NCI-H345 (cell line): Measurements from ENCODE around the gene RAX.
"Not testable (repeated sequence)": the region's sequence is repeated elsewhere in the genome, so short reads cannot be mapped to it uniquely, and the experiment has no call there.

Experiments
- DNase-seq: peaks from one replicate; lab custom pipeline; 2025; lab: John Stamatoyannopoulos, UW

Gene RAX

DNA sequence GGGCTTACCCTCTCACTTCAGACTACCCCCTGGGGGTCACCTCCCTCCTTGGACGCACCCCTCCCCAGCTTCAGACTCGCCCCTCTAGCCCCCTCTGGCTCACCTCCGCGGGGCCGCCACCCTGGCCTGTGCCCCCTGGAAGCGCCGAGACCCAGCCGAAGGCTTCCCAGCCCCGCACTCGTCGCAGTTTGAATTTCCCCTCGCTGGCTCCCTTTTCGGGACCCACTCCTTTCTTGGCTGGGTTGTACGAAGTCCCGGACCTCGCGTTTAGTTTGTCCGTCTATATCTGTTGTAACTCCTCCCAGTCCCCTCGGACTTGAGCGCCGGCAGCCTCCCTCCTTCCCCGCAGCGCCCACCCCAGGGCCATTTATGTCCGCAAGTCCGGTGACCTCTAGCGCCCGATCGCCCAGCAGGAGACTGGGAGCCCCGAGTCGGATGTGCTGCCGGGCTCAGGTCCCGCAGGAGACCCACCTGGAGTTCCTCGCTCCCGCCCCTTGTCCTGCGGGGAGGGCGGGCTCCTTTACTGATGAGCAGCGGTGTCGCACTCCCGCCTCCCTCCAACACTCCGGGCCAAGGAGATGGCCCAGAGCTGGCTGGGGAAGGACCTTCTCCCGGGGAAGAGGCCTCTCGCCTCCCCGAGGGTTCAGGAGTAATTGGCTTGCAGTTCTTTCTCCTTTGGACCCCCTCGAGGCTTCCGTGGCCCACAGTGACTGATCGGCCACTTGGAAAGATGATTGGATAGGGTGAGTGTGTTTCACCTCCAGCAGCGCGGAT, 692 bp upstream of the RAX start:
- no peak for DNase-seq

DNA sequence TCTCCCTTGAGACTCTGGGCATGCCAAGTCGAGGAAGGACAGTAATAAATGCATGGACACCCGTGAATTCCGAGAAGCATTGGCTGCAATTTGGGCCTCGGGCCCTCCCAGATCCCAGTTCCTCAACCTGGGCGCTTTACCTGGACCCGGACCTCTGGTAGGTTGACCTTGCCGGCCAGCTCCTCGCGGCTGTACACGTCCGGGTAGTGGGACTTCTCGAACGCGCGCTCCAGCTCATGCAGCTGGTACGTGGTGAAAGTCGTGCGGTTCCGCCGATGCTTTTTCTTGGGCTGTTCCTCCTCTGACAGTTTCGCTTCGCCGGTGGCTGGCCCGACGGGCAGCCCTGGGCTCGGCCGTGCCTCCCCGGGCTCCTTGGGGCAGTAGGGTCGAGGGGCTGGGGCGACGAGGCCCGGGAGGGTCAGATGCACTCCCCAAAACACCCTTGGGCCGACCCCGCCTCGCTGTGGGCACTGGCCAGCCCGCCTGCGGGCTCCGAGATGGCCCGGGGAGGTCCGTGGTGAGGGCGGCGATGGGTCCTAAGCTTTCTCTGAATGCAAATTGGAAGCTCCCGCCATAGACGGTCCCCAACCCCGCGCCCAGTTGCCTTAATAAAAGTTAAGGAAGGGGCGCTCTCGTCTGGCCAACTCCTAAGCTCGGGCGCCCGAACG, 899 bp downstream of the RAX start:
- no peak for DNase-seq

DNA sequence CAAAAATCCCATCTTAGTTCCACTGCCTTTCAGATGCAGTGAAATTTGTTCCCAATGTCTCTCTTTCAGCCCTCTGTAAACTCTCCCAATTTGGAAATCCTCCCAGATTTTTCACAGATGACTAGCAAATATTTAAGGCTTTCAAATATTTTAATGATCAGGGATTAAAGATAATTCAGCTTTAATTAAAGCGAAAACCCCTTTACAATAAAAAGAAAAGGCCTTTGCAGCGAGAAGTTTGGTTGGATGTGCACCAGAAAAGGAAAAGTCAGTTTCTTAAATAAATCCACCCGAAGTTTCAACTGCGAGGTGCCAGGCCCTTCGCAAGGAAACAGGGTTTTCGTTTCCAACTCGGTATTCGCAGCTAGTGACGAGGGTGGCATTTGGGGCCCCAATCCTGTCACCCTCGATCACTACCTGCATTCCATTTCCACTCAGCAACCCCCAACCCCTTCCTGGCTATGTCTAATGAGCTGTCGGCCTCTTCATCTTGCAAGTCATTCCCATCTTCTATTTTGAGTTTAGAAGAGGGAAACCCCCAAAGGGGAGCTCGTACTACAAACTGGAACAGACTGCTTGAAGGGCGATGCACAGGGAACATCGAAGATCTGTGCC, 1.5 kb downstream of the RAX start:
- no peak for DNase-seq

DNA sequence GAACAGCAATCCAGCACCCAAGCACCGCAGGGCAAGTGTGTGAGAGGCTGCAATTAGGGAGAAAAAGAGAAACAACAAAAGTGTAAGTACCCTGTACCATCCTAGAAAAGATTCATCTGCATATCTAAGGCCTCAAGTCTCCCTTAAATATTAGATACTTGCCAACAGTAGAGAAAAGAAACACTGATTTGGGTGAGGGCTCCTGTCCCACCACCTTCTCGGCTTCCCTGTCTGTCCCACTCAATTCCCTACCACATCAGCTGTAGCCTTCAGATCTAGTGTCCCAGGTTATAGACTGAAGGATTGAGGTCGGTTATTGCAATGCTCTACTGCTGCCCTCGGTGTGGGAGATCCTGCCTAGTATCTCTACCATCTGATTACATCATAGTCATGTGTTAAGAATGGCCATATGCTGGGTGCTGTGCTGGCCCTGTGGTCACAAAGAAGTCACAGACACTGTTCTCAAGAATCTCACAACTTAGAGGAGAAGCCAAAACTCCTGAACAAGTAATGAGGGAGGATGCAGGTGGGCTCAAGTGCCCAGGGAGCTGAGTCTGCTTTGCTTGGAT, 2.5 kb downstream of the RAX start:
- no peak for DNase-seq

DNA sequence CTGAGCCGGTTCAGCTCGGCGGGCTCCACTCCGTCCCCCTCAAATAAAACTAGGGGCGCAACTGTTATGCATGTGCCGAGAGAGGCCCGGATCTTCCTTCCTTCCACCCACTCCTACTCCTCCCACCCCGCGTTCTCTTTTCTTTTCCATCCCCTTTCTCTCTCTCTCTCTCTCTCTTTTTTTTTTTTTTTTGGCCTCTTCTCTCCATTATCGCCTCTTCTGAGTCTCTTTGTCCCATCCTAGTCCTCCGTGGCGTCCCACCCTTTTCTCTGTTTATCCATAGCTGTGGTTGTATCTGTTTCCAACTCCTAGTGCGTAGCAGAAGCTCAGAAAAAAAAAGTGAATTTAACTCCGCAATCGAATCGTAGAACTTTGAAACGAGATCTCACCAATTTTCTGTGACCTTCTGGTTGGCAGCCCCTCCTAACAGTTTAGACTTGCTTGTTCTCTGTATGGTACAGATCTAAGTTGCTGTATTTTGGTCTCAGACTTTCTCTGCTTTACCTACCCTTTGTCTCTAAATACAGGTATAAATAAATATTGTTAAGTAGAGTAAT, 3.6 kb downstream of the RAX start:
- no peak for DNase-seq

DNA sequence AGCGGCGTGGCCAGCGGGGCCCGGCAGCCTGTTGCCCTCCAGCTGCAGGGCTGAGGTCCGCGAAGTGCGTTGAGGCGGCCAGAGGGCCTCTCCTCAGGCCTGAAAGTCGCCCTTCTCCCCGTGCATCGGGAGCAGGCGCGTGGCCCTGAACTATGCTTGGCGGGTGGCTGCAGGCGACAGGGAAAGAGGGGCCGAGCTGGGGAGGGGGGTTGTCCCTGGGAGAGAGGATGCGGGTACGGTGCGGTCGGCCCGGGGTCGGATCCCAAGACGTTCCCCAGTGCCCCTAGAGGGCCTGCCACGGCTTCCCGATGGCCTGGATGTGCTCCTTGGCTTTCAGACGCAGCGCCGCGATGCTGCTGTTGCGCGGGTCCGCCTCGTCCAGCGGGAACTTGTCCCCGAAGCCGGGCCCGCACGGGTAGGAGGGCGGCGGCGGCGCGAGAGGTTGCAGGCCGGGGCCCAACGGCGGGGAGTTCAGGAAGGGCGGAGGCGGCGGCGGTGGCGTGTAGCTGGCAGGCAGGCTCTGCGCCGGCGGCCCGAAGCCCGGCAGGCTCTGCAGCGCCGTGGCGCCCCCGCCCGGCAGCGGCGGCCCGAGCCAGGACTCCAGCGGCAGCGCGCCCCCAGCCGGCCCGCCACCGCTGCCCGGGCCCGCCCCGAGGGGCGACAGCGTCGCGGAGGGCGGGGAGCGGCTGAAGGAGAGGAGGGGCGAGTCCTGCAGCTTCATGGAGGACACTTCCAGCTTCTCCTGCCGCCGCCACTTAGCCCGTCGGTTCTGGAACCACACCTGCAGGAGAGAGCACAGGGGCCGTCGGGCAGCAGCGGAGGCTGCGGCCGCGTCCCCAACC, 4.3 kb downstream of the RAX start:
- peak; percentile 60 for DNase-seq

DNA sequence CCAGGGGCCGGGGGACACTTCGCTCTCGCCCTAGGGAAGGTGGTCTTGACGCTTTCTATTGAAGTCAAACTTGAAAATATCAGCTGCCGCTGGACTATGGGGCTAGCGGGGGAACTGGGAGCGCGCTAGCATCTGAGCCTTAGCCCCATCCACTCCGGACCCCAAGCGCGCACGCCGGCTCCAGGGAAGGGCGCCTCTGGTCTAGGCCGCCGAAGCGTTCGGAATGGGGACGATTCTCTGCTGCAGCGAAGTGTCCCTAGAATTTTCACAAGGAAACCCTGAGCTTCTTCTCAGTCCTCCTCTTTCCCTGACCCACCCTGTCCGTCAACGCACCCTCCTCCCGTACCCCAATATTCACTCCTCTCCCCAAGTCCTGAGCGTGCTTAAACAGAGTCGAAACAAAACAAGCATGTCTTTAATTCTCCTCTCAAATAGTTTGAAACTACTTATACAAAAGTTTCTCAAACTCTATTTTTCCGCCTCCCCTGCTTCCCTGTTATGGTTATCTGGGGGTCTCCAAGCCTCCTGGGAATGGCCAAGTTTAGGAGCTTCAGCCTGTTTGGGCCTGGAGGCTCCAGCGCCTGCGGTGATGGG, 5.0 kb downstream of the RAX start:
- no peak for DNase-seq

DNA sequence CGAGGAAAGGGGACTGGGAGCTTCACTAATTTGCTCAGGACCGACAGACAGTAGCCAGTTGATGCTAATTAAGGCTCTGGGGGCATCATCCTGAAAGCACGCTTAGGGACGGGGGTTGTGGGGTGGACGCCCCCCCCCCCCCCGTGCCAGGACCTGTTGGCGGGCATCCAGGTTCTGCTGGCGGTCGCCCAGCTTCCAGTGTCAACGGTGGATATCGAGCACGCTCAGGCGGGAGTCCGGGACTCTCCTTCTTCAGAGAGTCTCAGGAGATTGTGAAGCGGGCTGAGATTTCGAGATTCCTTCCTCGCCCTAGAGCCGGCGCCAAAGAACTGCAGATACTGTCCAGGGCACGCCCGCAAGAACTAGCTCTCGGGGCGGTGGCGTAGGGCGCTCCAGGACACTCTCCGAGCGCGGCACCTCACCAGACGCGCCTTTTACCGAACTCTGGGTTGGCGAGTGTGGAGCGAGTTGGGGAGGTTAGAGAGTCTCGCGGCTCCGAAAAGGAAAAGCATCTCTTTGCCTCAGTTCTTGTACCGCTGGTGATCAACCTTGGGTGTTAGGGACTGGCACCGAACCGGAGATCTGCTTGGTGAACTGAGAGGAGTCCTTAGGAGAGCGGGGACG, 5.6 kb downstream of the RAX start:
- DNase-seq: no peak

DNA sequence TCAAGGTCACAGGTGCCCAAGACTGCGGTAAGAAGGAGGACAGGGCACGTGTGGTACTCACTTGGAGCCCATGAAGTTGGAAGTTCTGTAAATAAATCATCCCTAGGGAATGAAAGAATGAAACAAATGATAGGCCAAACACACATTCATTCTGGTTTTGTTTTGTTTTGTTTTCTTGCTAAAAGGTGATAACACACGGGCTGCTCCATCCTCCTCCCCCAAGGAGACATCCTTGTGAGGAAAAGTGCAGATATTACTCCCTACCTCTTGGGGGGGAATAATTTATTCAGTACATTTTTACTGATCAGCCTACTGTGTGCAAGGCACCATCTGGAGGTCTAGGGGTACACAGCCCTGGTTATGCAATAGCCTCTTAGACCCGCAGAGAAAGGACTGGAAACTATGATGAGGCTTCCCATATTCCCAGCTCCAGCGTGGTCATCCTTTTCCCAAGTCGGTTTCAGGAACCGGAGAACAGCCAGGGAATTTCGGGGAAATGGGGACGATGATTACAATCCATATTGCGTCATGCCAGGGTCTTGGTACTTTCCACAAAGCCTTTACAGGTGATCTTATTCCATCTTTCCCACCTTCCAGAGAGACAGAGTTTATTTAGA, 6.3 kb downstream of the RAX start:
- DNase-seq: no peak

DNA sequence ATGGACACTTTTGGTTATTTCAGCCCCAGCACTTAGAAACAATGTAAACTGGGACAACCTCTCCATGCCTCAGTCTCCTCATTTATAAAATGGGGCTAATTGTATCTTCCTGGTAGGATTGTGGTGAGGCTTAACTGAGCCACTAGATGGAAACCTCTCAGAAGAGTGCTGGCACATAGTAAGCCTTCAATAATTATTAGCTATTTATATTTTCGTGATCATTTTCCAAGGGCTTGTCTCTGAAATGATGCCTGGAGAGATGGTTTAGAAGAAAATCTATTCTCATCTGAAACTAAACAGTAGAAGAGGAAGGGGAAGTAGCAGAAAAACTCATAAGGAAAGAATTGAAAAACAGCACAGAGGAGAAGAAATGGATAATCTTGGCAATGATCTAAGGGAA, 6.8 kb downstream of the RAX start:
- no peak for DNase-seq

DNA sequence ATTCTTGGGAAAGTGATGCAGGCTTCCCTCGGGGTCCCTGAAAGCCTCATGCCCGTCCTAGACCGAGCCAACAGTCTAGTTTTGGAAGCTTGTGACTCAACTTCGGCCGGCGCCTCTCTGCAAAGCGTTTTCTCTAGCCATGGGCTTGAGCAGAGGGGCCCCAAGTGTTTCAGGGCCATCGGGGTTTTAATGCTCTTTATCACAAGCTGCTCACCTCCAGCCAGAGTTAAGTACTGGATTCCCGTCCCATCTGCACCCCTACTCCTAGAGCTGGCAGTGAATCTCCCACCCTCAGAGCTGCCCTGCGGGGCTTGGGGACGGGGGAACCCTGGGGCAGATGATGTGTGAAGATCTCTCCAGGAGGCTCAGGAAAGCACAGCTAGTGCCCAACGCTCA, 7.3 kb downstream of the RAX start:
- DNase-seq: no peak

DNA sequence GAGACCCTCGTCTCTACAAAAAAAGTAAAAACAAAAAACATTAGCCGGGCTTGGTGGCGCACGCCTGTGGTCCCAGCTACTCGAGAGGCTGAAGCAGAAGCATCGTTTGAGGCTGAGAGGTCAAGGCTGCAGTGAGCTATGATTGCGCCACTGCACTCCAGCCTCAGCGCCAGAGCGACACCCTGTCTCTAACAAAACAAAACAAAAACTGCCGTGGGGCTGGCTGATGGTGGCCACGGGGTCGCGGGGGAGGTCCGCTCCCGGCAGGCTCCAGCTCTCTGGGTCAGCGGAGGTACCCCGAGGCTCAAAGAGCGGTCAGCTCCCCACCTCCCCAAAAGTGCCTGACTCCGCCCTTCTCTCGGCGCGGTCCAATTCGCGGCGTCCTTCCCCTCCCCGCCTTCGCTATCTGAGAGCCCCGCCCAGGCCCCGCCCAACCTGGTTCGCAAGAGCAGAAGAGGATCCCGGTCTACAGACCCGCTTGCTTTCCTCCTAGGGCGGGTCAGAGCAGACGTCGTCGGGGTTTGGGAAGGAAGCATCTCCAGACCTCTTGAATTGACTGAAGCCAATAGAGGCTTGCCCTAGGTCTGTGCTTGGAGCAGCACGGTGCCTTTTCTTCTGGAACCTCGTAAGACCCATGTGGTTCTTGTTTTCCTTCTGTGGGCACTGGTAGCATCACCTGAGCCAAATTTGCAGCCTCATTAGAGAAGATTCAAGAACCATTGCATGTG, 7.8 kb downstream of the RAX start:
- peak; percentile 78 for DNase-seq

DNA sequence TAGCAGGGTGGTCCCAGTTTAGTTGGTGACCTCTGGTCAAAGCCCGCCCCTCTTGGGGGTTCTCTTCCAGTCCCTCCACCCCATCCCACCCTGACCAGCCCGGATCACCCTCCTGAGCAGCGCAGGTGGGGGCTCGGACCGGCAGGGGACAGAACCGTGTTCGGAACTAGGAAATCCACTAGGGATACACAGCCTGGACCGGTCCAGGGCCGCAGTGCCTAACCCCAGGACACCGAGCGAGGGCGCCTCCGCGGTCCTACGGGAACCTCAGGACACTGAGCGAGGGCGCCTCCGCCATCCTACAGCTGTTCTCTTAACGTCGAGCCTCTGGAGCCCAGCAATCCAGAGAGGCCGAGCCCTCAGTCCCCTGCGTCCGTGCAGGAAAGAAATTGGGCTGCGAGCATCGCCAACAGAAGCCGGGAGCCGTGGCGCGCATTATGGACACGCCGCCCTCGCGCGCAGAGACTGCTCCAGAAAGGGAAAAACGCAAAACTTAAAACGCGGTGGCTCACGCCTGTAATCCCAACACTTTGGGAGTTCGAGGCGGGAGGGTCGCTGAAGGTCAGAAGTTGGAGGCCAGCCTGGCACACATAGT, 8.5 kb downstream of the RAX start:
- DNase-seq: no peak

DNA sequence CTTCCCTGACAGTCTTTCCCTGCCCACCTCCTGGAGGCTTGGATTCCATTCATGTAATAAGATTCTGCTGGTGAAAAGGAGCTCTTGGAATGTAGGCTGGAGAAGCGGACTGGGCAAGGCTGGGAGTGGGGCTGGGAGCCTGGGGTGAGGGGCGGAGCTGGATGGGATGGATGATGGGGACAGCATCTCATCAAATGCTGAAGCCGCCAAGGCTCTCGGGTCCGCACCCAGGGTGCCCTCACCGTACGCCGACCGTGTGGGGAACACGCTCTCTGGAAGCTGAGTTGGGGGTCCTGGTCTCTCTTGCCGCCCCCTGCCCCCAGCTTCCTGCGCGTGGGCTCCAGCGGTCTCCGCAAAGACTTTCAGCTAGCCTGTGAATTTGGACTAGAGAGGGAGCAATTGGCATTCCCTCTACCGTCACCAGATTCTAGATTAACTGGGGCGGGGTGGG, 9.1 kb downstream of the RAX start:
- DNase-seq: no peak

DNA sequence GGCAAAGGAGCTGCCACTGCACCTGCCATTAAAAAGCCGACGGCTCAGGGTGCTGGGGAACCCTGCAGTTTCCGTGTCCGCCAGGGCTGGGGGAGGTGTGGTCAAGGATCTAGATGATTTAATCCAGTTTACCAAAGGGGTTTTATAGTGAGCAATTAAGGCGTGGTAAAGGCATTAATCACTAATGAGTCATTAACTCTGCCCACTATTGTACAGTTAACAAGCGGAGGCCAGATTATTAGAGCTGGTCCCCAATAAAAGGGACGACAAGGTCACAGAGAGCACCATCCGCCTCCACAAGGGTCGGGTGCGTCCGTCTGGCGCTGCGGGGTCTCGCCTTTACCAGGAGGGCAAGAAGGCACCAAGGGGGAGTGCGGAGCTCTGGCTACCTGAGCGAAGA, 9.6 kb downstream of the RAX start:
- DNase-seq: no peak

DNA sequence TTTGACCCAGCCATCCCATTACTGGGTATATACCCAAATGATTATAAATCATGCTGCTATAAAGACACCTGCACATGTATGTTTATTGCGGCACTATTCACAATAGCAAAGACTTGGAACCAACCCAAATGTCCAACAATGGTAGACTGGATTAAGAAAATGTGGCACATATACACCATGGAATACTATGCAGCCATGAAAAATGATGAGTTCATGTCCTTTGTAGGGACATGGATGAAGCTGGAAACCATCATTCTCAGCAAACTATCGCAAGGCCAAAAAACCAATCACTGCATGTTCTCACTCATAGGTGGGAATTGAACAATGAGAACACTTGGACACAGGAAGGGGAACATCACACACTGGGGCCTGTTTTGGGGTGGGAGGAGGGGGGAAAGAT, 11.0 kb downstream of the RAX start:
- DNase-seq: not testable (repeated sequence)

DNA sequence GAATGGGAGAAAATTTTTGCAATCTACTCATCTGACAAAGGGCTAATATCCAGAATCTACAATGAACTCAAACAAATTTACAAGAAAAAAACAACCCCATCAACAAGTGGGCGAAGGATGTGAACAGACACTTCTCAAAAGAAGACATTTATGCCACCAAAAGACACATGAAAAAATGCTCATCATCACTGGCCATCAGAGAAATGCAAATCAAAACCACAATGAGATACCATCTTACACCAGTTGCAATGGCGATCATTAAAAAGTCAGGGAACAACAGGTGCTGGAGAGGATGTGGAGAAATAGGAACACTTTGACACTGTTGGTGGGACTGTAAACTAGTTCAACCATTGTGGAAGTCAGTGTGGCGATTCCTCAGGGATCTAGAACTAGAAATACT, 11.4 kb downstream of the RAX start:
- DNase-seq: not testable (repeated sequence)

DNA sequence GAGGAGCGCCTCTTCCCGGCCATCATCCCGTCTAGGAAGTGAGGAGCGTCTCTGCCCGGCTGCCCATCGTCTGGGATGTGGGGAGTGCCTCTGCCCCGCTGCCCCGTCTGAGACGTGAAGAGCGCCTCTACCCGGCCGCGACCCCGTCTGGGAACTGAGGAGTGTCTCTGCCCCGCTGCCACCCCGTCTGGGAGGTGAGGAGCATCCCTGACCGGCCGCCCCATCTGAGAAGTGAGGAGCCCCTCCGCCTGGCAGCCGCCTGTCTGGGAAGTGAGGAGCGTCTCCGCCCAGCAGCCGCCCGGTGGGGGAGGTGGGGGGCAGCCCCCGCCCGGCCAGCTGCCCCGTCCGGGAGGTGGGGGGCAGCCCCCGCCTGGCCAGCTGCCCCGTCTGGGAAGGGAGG, 17.8 kb downstream of the RAX start:
- not testable (repeated sequence) for DNase-seq

DNA sequence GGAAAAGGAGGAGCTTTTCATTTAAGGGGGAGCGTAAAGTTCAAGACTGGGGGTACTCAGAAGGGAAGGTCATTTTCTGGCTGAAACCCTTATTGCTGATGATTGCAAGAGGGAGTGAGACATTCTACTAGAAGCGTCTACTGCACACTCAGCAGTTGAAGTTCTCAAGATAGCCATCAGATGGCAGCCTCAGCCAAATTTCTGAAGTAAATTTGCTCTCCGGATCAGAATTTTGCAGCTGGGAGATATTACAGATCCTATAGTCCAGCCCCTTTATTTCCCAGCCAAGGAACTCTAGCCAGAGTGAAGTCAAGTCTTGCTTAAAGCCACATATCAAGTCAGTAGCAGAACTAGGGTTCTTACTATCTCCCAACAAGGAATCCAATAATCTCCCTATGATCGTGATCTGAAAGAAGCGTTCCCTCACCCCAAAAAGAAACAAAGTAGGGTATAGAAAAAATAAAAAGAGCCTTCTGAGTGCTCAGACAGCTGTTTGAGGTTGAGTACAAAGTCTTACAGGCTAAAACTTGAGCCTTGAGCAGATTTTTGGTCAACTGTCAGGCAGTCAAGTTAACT, 24.0 kb downstream of the RAX start:
- peak; percentile 78 for DNase-seq
